Gastroesophageal sphincter (tissue), 4 donors: ENCODE results near the gene ZNF367. TPM values are rescaled to one million over a fixed set of nuclear protein-coding genes. Genes with fewer than 3 reads are reported as not detected.

Experiments
- ATAC-seq: fragments of 150-250 bp; one replicate; pipeline ENCODE4 v1.9.1; 2016; ENCODE audit warnings: mild to moderate bottlenecking, moderate library complexity
- H3K27ac ChIP-seq, 4 donors: fragments of 200-600 bp; sonication (generic) in 3 of 4; 1 replicate in 3 of 4; 2 replicates in 1 of 4; pipeline ENCODE4 v1.5.1; 2016 to 2019
- H3K27me3 ChIP-seq: fragments of 200-600 bp; sonication (generic); one replicate; pipeline ENCODE4 v1.5.1; 2019
- H3K36me3 ChIP-seq, 2 donors: fragments of 200-600 bp; sonication (generic); one replicate each; pipeline ENCODE4 v1.5.1; 2019; ENCODE audit warnings: control low read depth in 1 of 2
- H3K4me1 ChIP-seq, 3 donors: fragments of 200-600 bp; sonication (generic); 1 replicate in 2 of 3; 2 replicates in 1 of 3; pipeline ENCODE4 v1.5.1; 2016 to 2019; ENCODE audit warnings: control low read depth in 2 of 3
- H3K4me3 ChIP-seq, 2 donors: fragments of 200-600 bp; sonication (generic); one replicate each; pipeline ENCODE4 v1.5.1; 2019; ENCODE audit warnings: mild to moderate bottlenecking in 1 of 2, moderate library complexity in 1 of 2
- H3K9me3 ChIP-seq, 3 donors: fragments of 200-600 bp; sonication (generic); one replicate each; pipeline ENCODE4 v1.5.1; 2017 to 2019; ENCODE audit warnings: control low read depth in 2 of 3
- CTCF ChIP-seq, 4 experiments: fragments of 200-600 bp in 2 of 4; fragments of 450-650 bp in 2 of 4; sonication (generic) in 1 of 4; IDR thresholded peaks; one replicate each; pipeline ENCODE4 v1.5.1; 2017 to 2019; ENCODE audit warnings: antibody characterized with exemption in 4 of 4, mild to moderate bottlenecking in 2 of 4, moderate library complexity in 2 of 4
- EP300 ChIP-seq: sonication (generic); formaldehyde crosslinking; IDR thresholded peaks from one replicate; pipeline ENCODE4 v1.6.1; 2017; ENCODE audit warnings: antibody characterized with exemption, mild to moderate bottlenecking
- POLR2A ChIP-seq, 2 donors: fragments of 450-650 bp; IDR thresholded peaks; one replicate each; pipeline ENCODE4 v1.6.1; 2017; ENCODE audit warnings: antibody characterized with exemption in 2 of 2, mild to moderate bottlenecking in 2 of 2, moderate library complexity in 1 of 2
- POLR2AphosphoS5 ChIP-seq: sonication (generic); formaldehyde crosslinking; IDR thresholded peaks from one replicate; pipeline ENCODE4 v1.6.1; 2017; ENCODE audit warnings: antibody characterized with exemption
- WGBS, 2 donors: methylation state at CpG; one replicate each; pipeline ENCODE4 v1.1.5; 2018; ENCODE audit warnings: low coverage in 1 of 2; 5-methylcytosine and 5-hydroxymethylcytosine counted together
- total RNA-seq, 4 donors: library from RNA; depleted of rRNA; stranded (reverse); fragments of >200 nt; gene quantifications; one replicate each; pipeline ENCODE4 v1.1.0, GENCODE V29; 2016

Gene ZNF367
- total RNA-seq, 4 donors from 2014 or later, result 1.4 to 3.7 (median 2.5) TPM

DNA sequence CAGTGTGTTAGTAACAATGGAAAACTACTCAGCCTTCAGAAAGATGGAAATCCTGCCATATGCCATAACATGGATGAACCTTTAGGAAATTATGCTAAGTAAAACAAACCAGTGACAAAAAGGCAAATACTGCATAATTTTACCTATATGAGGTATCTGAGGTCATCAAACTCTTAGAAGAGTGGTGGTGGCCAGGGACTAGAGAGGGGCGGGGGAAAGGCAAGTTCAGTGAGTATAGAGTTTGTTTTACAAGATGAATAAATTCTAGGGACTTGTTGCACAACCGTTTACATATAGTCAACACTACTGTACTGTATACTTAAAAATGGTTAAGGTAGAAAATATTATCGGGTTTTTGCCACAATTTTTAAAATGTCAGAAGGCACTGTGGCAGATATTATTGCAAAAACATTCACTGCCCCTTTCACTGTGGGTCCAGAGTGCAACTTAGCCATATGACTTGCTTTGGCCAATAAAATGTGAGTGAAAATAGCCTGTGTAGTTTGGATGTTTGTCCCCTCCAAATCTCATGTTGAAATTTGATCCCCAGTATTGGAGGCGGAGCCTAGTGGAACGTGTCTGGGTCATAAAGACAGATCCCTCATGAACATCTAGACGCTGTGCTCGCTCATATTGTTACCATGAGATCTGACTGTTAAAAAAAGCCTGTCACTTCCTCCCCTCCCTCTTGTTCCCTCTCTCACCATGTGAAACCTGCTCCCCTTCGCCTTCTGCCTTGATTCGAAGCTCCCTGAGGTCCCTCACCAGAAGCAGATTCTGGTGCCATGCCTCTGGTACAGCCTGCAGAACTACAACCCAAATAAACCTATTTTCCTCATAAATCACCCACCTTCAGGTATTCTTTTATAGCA lies 9.5 kb downstream of the ZNF367 start:
- TF ChIP-seq POLR2AphosphoS5 (no peak), CTCF (IDR thresholded peaks at IDR 0.05) (no peak), EP300 (no peak), POLR2A (IDR thresholded peaks at IDR 0.05) (no peak)
- H3K27me3 ChIP-seq, result no peaks in the 10 kb centered on the region
- H3K4me3 ChIP-seq, result no peak overlapping the region
- ATAC-seq, result no peak
- no peak overlapping the region for H3K27ac ChIP-seq
- H3K9me3 ChIP-seq, result no peaks in the 10 kb centered on the region
- WGBS, 2 donors, result 69 to 81% methylated on average over 7 to 9 of the region's 9 CpGs
- H3K4me1 ChIP-seq, result no peaks in the 10 kb centered on the region
- no peaks in the 10 kb centered on the region for H3K36me3 ChIP-seq

DNA sequence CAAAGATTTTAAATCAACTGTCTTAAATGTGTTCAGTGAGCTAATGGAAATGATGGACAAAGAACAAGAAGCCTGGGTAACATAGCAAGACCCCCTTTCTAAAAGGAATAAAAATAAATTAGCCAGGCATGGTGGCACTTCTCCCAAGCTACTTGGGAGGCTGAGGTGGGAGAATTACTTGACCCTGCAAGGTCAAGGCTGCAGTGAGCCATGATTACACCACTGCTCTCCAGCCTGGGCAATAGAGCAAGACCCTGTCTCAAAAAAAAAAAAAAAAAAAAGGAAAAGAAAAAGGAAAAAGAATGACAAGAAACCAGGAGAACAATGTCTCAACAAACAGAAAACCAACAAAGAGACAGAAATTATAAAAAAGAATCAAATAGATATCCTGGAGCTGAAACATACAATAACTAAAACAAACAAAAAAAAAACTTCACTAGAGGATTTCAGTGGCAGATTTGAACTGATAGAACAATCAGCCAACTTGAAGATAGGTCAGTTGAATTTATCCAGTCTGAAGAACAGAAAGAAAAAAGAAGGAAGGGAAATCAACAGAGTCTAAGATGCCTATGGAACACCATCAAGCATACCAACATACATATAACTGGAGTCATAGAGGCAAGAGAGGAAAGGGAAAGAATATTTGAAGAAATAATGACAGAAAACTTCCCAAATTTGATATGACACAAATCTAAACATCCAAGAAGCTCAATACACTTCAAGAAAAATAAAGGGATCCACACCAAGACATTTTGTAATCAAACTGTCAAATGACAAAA lies 17.8 kb downstream of the ZNF367 start:
- no peak overlapping the region for H3K27ac ChIP-seq
- no peak overlapping the region for H3K4me3 ChIP-seq
- H3K36me3 ChIP-seq, result no peaks in the 10 kb centered on the region
- no peak for TF ChIP-seq POLR2A (IDR thresholded peaks at IDR 0.05)
- no peaks in the 10 kb centered on the region for H3K4me1 ChIP-seq
- ATAC-seq, result no peak
- H3K9me3 ChIP-seq, result peaks cover 0 to 8% (median 0%) of the 10 kb centered on the region in 3 donors
- H3K27me3 ChIP-seq, result no peaks in the 10 kb centered on the region

DNA sequence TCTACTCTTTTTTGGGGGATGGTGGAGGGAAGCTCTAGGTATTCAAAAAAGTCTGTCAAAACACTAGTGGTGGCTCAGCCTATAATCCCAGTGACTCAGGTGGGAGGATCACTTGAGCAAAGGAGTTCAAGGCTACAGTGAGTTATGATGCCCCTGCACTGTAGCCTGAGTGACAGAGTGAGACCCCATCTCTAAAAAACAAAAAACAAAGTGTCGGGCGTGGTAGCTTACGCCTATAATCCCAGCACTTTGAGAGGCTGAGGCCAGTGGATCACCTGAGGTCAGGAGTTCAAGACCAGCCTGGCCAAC lies 18.9 kb downstream of the ZNF367 start:
- no peaks in the 10 kb centered on the region for H3K27me3 ChIP-seq
- no peak for ATAC-seq
- 87 to 100% methylated on average over 2 to 3 of the region's 3 CpGs for WGBS, 2 donors
- TF ChIP-seq CTCF (IDR thresholded peaks at IDR 0.05) (no peak), POLR2AphosphoS5 (no peak), POLR2A (IDR thresholded peaks at IDR 0.05) (no peak), EP300 (no peak)
- H3K4me3 ChIP-seq, result no peak overlapping the region
- H3K4me1 ChIP-seq, result no peaks in the 10 kb centered on the region
- no peak overlapping the region for H3K27ac ChIP-seq
- H3K36me3 ChIP-seq, result no peaks in the 10 kb centered on the region
- H3K9me3 ChIP-seq, result peaks cover 0 to 8% (median 0%) of the 10 kb centered on the region in 3 donors

DNA sequence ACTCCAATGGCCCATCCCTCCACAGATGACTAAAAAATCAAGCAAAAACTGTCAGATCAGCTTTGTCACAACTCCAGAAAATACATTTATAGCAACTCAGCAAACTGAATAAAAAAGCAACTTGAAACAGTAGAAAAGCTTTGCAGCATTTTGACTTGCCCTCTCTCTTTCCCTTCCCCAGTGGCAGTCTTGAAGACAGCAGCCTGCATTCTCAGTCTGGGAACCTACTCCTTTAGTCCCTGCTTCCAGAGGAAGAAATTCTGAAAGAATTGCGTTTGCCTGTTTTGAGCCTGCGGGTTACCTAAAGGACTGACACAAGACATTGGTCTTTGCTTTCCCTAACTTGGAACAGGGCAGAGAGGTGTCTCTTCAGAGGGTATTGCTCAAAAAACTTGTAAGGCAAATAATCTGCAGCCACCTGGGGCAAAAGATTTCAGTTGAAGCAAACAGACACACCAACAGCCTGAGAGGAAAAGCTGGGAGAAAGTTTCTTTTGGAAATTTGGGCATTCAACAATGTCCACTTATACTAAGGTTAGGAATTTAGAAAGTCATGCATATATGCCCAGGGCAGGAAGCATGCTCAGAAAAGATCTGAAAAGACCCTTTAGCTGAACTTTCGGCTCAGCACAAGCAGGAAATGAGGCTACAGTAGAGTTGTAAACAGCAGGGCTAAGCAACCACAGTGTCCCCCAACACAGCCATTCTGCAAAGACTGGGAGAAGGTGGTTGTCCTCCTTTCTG lies 19.4 kb downstream of the ZNF367 start:
- 76 to 84% methylated on average over 2 to 3 of the region's 3 CpGs for WGBS, 2 donors
- no peak overlapping the region for H3K4me3 ChIP-seq
- H3K36me3 ChIP-seq, result no peaks in the 10 kb centered on the region
- H3K9me3 ChIP-seq, result peaks cover 0 to 8% (median 0%) of the 10 kb centered on the region in 3 donors
- H3K27me3 ChIP-seq, result no peaks in the 10 kb centered on the region
- no peak for TF ChIP-seq POLR2A (IDR thresholded peaks at IDR 0.05)
- no peak for TF ChIP-seq EP300
- no peak for TF ChIP-seq CTCF (IDR thresholded peaks at IDR 0.05)
- no peak for TF ChIP-seq POLR2AphosphoS5
- no peaks in the 10 kb centered on the region for H3K4me1 ChIP-seq
- H3K27ac ChIP-seq, result no peak overlapping the region
- no peak for ATAC-seq

- H3K27ac ChIP-seq, result no peak overlapping the region
- H3K4me1 ChIP-seq, result peaks cover 0 to 6% (median 0%) of the 10 kb centered on the region in 3 donors
- ATAC-seq, result no peak
- no peaks in the 10 kb centered on the region for H3K27me3 ChIP-seq
- peaks cover 0 to 6% (median 0%) of the 10 kb centered on the region in 3 donors for H3K9me3 ChIP-seq
- 95 to 100% methylated on average over 1 to 2 of the region's 2 CpGs for WGBS, 2 donors
- H3K36me3 ChIP-seq, result no peaks in the 10 kb centered on the region
- H3K4me3 ChIP-seq, result no peak overlapping the region
- TF ChIP-seq EP300 (no peak), POLR2A (IDR thresholded peaks at IDR 0.05) (no peak), CTCF (IDR thresholded peaks at IDR 0.05) (no peak), POLR2AphosphoS5 (no peak)
Observed at GRCh38 chr9:96395964-96396363, 22.2 kb downstream of the ZNF367 start.
